Body of pancreas (tissue), 4 donors: Measurements from ENCODE around the gene SEPTIN5.

Source experiments
- CTCF ChIP-seq, 7 experiments: fragments of 450-650 bp in 4 of 7; fragments of 200-600 bp in 3 of 7; sonication (generic) in 3 of 7; IDR thresholded peaks; one replicate each; pipeline ENCODE4 v1.5.1; 2016 to 2019; ENCODE audit warnings: antibody characterized with exemption in 7 of 7
- POLR2A ChIP-seq, 3 donors: fragments of 450-650 bp; IDR thresholded peaks; one replicate each; pipeline ENCODE4 v1.6.1; 2016; ENCODE audit warnings: antibody characterized with exemption in 3 of 3, mild to moderate bottlenecking in 2 of 3

GRCh38 chr22:19753996-19754700 is 39.8 kb downstream of the SEPTIN5 start:
- no peak for TF ChIP-seq POLR2A (IDR thresholded peaks at IDR 0.05)
- no peak for TF ChIP-seq CTCF (IDR thresholded peaks at IDR 0.05)
